22Rv1 (cell line): ENCODE results near the gene MSGN1.

Source experiments
- ZFX ChIP-seq: fragments of 450-650 bp; IDR thresholded peaks from 2 replicates; pipeline ENCODE4 v1.6.1; 2017; ENCODE audit warnings: antibody characterized with exemption, borderline replicate concordance
- TF ChIP-seq, protein P1 (sequence below): fragments of 450-650 bp; IDR thresholded peaks from 2 replicates; pipeline ENCODE4 v1.5.1; 2017; ENCODE audit warnings: mild to moderate bottlenecking

DNA sequence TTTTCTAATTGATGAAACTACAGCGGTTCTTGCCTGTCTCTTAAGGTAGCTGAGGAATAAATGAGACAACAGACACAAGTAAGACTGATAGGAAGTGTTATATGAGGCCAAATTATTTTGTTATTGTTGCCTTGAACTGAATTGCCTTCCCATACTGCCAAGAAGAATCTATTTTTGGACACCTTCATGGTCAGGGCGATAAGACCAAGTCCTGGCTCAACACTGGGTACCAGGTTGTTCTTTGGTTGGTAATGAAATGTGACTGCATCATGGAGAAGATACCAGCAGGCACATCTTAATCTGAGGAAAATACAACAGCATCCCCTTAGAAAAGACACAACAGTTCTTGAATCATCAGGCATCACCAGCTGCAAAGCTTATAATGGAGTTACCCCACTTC lies 23.7 kb downstream of the MSGN1 start:
- TF ChIP-seq, protein P1, sequence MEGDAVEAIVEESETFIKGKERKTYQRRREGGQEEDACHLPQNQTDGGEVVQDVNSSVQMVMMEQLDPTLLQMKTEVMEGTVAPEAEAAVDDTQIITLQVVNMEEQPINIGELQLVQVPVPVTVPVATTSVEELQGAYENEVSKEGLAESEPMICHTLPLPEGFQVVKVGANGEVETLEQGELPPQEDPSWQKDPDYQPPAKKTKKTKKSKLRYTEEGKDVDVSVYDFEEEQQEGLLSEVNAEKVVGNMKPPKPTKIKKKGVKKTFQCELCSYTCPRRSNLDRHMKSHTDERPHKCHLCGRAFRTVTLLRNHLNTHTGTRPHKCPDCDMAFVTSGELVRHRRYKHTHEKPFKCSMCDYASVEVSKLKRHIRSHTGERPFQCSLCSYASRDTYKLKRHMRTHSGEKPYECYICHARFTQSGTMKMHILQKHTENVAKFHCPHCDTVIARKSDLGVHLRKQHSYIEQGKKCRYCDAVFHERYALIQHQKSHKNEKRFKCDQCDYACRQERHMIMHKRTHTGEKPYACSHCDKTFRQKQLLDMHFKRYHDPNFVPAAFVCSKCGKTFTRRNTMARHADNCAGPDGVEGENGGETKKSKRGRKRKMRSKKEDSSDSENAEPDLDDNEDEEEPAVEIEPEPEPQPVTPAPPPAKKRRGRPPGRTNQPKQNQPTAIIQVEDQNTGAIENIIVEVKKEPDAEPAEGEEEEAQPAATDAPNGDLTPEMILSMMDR = no peak
- TF ChIP-seq ZFX = no peak
